Measurements from ENCODE around the gene ZNF160.
A peak's percentile ranks its signal among the peaks of the same experiment; 100 is the strongest.
"Not testable (repeated sequence)": the region's sequence is repeated elsewhere in the genome, so short reads cannot be mapped to it uniquely, and the experiment has no call there.

ZNF160 gene

DNA sequence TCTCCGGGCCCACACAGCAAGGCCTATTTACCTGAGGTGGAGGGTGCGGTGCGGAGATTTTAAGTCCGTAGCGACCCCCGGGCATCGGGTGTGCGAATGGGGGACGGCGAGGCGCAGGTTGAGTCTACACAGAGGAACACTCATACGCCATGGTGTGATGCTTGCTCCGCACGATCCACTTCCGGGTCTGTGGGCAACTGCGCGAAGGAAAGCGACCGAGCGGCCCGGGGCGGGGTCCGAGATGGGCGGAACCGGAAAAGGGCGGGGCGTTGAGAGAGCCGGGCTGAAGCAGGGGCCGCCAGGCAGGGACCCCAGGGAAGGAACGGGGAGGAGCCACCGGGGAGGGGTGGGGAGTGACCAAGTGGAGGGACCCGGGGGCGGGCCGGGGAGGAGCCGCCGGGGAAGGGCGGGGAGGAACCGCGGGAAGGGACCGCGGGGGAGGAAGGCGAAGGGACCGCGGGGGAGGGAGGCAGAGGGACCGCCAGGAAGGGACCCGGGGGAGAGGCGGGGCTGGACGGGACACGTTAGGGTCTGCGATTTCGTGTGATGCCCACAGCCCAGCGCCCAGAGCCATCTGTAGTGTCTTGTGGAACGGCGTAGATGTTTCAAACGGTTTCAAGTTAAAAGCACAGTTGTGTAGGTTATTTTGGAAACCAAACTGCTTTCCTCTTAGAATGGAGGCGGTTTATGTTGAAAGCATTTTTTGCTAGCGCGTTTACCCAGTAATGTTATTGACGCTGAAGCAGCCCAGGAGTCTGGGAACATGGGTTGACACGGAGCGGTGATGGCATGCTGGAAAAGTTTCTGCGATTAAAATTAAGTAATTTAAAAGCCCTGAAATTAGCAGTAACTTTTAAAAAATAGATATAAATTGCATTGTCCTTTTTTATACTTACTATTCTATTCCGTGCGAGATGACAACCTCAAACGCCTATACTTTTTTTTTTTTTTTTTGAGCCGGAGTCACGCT is at the start of gene ZNF160:
TSS of gene ZNF160 (minus strand) at position 189 of the 970 bp plus-strand sequence. CDS start 17,146 bp downstream, outside the sequence.
- Mint-ChIP-seq H3K27ac (peak within 1 kb of the TSS; percentile 91), H3K4me1 (ENCODE audit: low read depth) (peaks cover 29% of the 10 kb centered on the region), H3K4me3 (peak within 1 kb of the TSS; percentile 96), H3K27me3 (no peaks in the 10 kb centered on the region), H3K36me3 (peaks cover 21% of the 10 kb centered on the region), H3K9me3 (ENCODE audit: low read depth) (peaks cover 9% of the 10 kb centered on the region)

DNA sequence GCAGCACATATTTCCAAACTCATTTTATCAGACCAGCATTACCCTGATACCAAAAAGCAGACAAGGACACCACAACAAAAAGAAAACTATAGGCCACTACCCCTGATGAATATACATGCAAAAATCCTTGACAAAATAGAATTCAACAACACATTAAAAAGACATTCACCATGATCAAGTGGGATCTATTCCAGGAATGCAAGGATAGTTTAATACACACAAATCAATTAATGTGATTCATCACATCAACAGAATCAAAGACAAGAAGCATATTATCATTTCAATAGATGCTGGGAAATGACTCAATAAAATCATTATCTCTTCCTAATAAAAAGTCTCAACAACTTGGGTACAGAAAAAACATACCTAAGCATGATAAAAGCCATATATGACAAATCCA is 44.4 kb upstream of the ZNF160 start:
- Mint-ChIP-seq H3K9me3 (ENCODE audit: low read depth) (peaks cover 23% of the 10 kb centered on the region), H3K36me3 (peaks cover 62% of the 10 kb centered on the region)

DNA sequence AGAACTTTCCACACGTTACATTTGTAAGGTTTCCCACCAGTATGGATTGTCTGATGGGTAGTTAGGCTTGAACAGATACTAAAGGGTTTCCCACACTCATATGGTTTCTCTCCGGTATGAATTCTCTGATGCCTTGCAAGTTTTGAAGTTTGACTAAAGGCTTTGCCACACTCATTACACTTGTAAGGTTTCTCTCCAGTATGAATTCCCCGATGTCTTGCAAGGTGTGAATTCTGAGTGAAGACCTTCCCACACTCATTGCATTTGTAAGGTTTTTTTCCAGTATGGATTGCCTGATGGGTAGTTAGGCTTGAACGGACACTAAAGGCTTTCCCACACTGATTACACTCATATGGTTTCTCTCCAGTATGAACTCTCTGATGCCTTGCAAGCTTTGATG is 37.1 kb upstream of the ZNF160 start:
- Mint-ChIP-seq H3K9me3 (ENCODE audit: low read depth) (peaks cover 37% of the 10 kb centered on the region), H3K4me1 (ENCODE audit: low read depth) (no peaks in the 10 kb centered on the region), H3K27me3 (no peaks in the 10 kb centered on the region), H3K36me3 (peaks cover 49% of the 10 kb centered on the region), H3K27ac (no peak overlapping the region), H3K4me3 (no peak overlapping the region)

More for the DNA sequence above, 44.4 kb upstream of the ZNF160 start:
- Mint-ChIP-seq H3K27me3 (no peaks in the 10 kb centered on the region), H3K4me3 (no peak overlapping the region), H3K4me1 (ENCODE audit: low read depth) (no peaks in the 10 kb centered on the region), H3K27ac (no peak overlapping the region)

DNA sequence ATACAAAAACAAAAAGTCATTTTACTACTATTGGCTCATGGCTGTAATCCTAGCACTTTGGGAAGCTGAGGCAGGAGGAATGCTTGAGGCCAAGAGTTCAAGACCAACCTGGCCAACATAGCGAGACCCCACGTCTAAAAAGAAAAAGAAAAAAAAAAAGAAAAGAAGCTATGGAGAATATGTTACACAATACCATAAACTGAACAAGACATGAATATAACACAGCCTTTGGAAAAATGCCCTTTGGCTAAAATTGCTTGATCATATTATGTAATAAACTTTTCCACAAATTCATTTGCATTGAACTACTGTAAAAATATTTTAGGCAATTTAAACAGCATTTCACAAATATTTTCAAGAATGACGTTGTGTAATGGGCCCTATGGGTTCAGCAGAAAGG is 33.2 kb upstream of the ZNF160 start:
- no peak overlapping the region for H3K27ac Mint-ChIP-seq
- H3K4me1 Mint-ChIP-seq (ENCODE audit: low read depth), result peaks cover 7% of the 10 kb centered on the region
- H3K27me3 Mint-ChIP-seq, result peaks cover 2% of the 10 kb centered on the region
- H3K4me3 Mint-ChIP-seq, result no peak overlapping the region
- H3K9me3 Mint-ChIP-seq (ENCODE audit: low read depth), result peaks cover 27% of the 10 kb centered on the region
- peaks cover 34% of the 10 kb centered on the region for H3K36me3 Mint-ChIP-seq

DNA sequence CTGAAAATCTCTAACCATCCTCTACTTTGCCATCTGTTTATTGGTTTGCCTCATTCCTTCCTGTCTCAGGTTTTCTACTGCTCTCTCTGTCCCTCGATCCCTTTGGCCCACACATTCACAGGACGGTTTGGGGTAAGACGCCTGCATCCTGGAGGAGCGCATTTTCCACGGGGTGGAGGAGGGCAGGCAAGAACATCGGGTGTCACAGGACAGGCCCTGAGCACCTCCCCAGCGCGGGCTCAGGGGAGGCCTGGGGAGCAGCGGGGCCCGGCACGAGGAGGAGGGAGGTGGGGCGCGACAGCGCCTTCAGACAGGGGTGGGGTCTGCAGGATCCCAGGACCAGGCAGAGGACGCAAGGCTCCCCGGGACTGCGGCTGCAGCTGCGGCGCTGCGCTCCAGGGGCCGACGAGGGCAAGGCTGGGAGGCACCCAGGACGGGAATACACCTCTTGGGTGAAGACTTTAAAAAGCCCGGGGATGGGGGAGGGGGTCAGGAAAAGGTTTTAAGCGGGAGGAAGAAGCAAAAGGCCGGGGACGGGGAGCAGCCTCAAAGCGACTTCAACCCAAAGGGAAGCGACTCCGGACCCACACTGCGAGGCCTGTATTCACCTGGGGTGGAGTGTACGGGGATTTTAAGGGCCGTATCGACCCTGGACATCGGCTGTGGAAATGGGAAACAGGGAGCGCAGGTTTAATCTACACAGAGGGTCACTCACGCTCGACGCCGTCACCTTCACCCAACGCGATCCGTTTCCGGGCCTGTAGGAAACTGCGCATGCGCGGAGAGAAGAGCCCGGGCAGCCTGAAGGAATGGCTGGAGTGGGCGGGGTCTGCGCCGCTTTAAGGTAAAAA is 29.1 kb upstream of the ZNF160 start, which contains the start of gene ZNF415:
TSS of gene ZNF415 (minus strand) at position 770 of the 851 bp plus-strand sequence. CDS start 10,234 bp downstream, outside the sequence.
- peaks cover 9% of the 10 kb centered on the region for H3K27me3 Mint-ChIP-seq
- H3K4me1 Mint-ChIP-seq (ENCODE audit: low read depth), result peaks cover 8% of the 10 kb centered on the region
- peaks cover 36% of the 10 kb centered on the region for H3K9me3 Mint-ChIP-seq (ENCODE audit: low read depth)
- H3K27ac Mint-ChIP-seq, result no peak within 1 kb of the TSS
- peak within 1 kb of the TSS; percentile 59 for H3K4me3 Mint-ChIP-seq
- peaks cover 35% of the 10 kb centered on the region for H3K36me3 Mint-ChIP-seq

DNA sequence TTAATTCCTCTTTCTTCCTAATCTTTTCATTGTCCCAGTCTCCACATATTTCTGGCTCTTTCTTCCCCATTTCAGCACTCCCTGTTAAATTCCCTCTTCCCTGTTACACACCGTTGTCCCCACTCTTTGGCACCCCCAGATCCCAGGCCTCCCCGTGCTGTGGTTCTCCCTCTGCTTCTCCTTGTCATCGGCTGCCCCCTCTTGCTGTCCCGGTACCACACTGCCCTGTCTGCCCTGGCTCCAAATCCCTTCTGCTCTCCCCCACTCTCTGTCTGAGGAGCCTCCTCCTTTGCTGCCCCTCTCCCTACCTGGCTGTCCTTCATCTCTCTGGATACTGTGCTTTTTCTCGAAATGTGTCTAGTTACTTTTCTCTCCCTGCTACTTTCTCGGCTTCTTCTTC is 28.5 kb upstream of the ZNF160 start:
- Mint-ChIP-seq H3K4me3 (peak overlapping the region; percentile 59), H3K27ac (no peak overlapping the region), H3K4me1 (ENCODE audit: low read depth) (peaks cover 8% of the 10 kb centered on the region), H3K9me3 (ENCODE audit: low read depth) (peaks cover 33% of the 10 kb centered on the region), H3K27me3 (peaks cover 11% of the 10 kb centered on the region), H3K36me3 (peaks cover 35% of the 10 kb centered on the region)

DNA sequence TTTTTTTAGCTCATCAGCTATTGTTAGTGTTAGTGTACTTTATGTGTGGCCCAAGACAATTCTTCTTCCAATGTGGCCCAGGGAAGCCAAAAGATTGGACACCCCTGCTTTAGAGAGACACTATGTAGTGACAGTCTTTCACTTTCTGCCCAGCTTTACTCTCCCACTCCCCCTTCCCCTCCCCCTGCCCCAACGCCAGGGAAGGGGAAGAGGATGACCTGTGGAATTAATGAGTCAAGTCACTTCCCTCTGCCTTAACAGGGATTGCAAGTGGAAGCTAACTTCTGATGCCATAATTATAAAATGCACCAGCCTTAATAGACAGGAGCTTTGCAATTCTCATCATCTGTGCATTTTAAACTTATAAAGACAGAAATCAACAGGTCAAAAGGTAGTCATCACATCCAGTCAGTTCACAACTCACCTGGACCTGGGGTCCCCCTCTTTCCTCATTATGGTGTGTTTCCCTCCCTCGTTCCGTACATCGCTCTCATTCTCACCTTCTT is 27.9 kb upstream of the ZNF160 start:
- Mint-ChIP-seq H3K4me3 (peak overlapping the region; percentile 59), H3K4me1 (ENCODE audit: low read depth) (peaks cover 8% of the 10 kb centered on the region), H3K9me3 (ENCODE audit: low read depth) (peaks cover 28% of the 10 kb centered on the region), H3K27me3 (peaks cover 11% of the 10 kb centered on the region), H3K36me3 (peaks cover 35% of the 10 kb centered on the region), H3K27ac (no peak overlapping the region)

DNA sequence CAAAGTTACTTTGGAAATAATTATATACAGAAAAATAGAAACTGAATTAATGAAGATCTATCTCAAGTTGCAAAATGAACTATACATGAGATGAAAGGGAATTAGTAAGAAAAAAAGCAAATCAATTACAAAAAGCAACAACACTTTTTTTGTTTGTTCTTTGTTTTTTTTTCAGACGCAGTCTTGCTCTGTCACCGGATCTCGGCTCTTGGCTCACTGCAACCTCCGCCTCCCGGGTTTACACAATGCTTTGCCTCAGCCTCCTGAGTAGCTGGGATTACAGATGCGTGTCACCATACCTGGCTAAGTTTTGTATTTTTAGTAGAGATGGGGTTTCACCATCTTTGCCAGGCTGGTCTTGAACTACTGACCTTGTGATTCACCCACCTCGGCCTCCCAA is 27.3 kb upstream of the ZNF160 start:
- Mint-ChIP-seq H3K36me3 (peaks cover 31% of the 10 kb centered on the region), H3K4me3 (no peak overlapping the region), H3K4me1 (ENCODE audit: low read depth) (peaks cover 8% of the 10 kb centered on the region), H3K9me3 (ENCODE audit: low read depth) (peaks cover 22% of the 10 kb centered on the region), H3K27ac (no peak overlapping the region), H3K27me3 (peaks cover 11% of the 10 kb centered on the region)

DNA sequence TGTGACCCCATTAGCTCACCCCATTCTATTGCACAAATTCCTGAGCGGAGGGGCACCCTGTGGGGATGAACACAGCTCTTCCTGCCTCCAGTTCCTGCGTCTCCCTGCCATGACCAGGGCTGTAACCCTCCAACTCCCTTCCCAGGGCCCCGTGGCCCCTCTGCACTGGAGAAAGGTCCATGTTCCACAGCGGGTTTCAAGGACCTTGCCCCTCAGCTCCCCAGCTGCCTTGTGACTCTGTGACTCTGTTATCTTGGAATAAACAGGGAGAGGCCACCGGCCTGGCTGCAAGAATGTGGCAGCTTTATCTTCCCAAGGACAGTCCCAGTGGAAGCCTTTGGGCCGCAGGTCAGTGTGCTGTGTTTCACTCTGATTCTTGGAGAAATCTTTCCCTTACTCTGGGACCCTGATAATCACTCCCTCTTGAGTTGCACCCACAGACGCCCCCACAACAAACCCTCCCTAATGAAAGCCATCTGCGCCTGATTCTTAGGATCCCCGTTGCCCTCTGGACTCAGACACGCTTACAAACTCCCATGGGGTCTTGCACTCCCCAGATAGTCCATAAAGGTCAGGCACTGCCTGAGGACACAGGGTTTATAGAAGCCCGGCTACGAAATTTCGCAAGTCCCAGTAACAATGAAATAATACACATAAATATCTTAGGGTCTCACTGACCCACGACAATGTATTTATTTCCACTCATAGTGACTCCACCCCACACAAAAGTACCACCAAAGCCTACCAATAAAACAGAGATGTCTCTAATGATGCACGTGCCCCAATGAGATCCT is 23.7 kb upstream of the ZNF160 start:
- H3K36me3 Mint-ChIP-seq, result peaks cover 34% of the 10 kb centered on the region
- H3K4me3 Mint-ChIP-seq; H3K27ac Mint-ChIP-seq; H3K4me1 Mint-ChIP-seq (ENCODE audit: low read depth): not testable (repeated sequence)
- H3K27me3 Mint-ChIP-seq, result peaks cover 10% of the 10 kb centered on the region
- H3K9me3 Mint-ChIP-seq (ENCODE audit: low read depth), result peaks cover 27% of the 10 kb centered on the region

DNA sequence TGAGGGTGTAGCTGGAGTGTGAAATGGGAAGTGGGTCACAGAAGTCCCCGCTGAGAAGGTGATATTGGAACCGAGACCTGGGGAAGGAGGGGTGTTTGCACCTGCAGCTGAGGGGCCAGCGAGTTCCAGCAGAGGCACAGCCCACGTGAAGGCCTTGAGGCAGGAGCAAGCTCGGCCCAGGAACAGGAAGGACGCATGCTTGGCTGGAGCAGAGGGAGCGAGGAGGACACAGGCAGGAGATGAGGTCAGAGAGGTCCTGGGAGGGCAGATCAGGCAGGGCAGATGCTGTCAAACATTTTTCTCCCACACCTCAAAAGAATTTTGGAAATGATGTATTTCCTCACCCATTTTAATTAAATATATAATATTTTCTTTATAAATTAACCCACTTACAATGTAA is 20.2 kb upstream of the ZNF160 start:
- Mint-ChIP-seq H3K36me3 (peaks cover 28% of the 10 kb centered on the region), H3K27me3 (peaks cover 5% of the 10 kb centered on the region), H3K9me3 (ENCODE audit: low read depth) (peaks cover 17% of the 10 kb centered on the region), H3K4me1 (ENCODE audit: low read depth) (no peaks in the 10 kb centered on the region), H3K27ac (no peak overlapping the region), H3K4me3 (no peak overlapping the region)

DNA sequence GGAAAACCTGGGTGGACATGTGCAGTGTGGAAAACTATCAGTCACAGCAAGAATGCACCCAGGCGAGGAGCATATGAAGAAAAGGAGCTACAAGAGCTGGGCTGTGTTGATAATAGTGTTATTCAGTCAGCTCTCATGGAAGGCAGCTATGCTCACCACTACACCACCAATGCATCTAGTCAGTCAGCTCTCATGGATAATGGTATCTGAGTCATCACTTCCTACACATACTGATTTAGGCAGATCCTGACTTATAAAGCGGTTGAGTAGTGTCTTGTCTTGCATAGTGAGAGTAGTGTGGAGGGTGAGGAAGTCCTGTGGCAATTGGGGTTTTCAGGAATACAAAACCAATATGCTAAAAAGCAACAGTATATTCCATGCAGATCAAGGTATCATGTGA is 9.1 kb upstream of the ZNF160 start:
- H3K4me1 Mint-ChIP-seq (ENCODE audit: low read depth), result no peaks in the 10 kb centered on the region
- H3K36me3 Mint-ChIP-seq, result peaks cover 46% of the 10 kb centered on the region
- H3K4me3 Mint-ChIP-seq, result no peak overlapping the region
- H3K27me3 Mint-ChIP-seq, result peaks cover 1% of the 10 kb centered on the region
- peaks cover 43% of the 10 kb centered on the region for H3K9me3 Mint-ChIP-seq (ENCODE audit: low read depth)
- H3K27ac Mint-ChIP-seq, result no peak overlapping the region

DNA sequence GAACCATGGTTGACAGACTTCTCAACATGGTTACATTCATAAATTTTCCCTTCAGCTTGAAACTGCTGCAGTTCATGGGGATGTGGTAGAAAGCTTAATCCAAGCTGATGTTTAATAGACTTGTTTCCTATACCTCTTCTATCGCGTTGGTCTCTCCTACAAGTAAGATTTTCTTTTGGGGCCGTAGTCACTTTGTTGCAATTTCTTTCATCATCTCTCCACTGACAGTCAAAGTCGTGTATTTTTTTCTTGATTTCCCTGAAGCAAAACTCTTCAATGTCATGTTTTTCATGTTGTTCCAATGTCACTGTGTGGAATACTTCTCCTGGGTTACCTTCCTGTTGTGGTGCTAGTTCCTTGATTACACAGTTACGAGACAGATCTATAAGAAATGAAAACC is 6.3 kb upstream of the ZNF160 start:
- Mint-ChIP-seq H3K36me3 (peaks cover 32% of the 10 kb centered on the region), H3K4me1 (ENCODE audit: low read depth) (no peaks in the 10 kb centered on the region), H3K27me3 (peaks cover 1% of the 10 kb centered on the region), H3K4me3 (no peak overlapping the region), H3K9me3 (ENCODE audit: low read depth) (peaks cover 35% of the 10 kb centered on the region), H3K27ac (no peak overlapping the region)

DNA sequence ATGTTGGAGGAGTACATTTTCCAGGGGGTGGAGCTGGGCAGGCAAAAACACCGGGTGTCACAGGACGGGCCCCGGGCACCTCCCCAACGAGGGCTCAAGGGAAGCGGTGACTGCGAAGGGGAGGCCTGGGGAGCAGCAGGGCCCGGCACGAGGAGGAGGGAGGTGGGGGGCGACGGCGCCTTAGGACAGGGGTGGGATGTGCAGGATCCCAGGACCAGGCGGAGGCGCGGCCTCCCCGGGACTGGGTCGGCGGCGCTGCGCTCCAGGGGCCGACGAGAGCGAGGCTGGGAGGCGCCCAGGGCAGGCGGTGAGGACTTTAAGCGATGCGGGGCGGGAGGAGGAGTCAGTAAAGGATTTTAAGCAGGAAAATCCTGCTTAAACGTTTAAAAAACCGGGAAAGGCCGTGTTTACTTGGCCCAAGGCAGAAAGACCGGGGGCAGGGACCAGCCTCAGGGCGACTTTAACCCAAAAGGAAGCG is 427 bp downstream of the ZNF160 start:
- Mint-ChIP-seq H3K4me3 (peak overlapping the region; percentile 96), H3K36me3 (peaks cover 17% of the 10 kb centered on the region), H3K27ac (peak overlapping the region; percentile 91), H3K9me3 (ENCODE audit: low read depth) (peaks cover 3% of the 10 kb centered on the region), H3K27me3 (no peaks in the 10 kb centered on the region), H3K4me1 (ENCODE audit: low read depth) (peaks cover 32% of the 10 kb centered on the region)

DNA sequence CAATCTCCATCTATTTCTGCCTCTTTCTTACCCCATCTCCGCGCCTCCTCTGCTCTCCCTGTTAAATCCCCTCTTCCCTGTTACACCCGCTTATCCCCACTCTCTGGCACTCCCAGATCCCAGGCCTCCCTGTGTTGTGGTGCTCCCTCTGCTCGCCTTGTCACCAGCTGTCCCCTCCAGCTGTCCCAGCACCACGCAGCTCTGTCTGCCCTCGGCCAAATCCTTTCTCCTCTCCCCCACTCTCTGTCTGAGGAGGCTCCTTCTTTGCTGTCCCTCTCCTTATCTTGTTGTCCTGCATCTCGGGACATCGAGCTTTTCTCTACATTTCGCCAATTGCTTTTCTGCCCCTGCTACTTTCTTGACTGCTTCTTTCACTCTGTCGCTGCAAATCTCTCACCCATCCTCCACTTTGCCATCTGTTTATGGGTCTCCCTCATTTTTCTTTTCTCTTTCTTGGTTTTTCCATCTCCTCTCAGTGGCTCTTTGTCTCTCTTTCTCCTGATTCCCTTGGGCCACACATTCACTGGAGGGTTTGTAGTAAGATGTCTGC is 941 bp downstream of the ZNF160 start:
- peaks cover 22% of the 10 kb centered on the region for H3K36me3 Mint-ChIP-seq
- peaks cover 3% of the 10 kb centered on the region for H3K9me3 Mint-ChIP-seq (ENCODE audit: low read depth)
- peak overlapping the region; percentile 96 for H3K4me3 Mint-ChIP-seq
- H3K27ac Mint-ChIP-seq, result peak overlapping the region; percentile 91
- H3K27me3 Mint-ChIP-seq, result no peaks in the 10 kb centered on the region
- peaks cover 34% of the 10 kb centered on the region for H3K4me1 Mint-ChIP-seq (ENCODE audit: low read depth)
